Measurements from ENCODE around the gene FMN1.

- TF ChIP-seq POLR2A (IDR thresholded peaks at IDR 0.05) (no peak), CTCF (IDR thresholded peaks at IDR 0.05) (no peak)
These were observed 472.9 kb downstream of the FMN1 start for GRCh38 chr15:32721596-32721995.

Data from esophagus squamous epithelium (tissue), 4 donors.